ENCODE measurements around the gene KRT86. TPM values are rescaled to one million over a fixed set of nuclear protein-coding genes. Genes with fewer than 3 reads are reported as not detected.

Gene KRT86
- total and polyA plus RNA-seq, 2 of the 8 experiments (the other 6 are each of a cell fraction or from before 2014, with no cell fraction given) = 0.12 TPM; not detected in 1

DNA sequence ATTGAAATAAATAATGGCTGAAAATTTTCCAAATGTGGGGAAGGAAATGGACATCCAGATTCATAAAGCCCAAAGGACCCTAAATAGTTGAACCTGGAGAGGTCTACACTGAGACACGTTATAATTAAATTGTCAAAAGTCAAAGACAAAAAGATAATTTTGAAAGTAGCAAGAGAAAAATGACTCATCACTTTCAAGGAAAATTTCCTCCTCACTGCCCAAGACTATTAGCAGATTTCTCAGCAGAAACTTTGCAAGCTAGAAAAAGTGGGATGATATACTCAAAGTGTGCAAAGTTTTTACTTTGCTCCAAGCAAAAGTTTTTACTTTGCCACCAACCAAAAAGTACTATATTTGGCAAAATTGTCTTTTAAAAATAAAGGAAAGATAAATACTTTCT, 62.6 kb downstream of the KRT86 start:
- Histone ChIP-seq H3K79me2 (ENCODE audit: control insufficient read depth in 1 of 2, insufficient read depth in 2 of 2, low read length in 2 of 2) (no peaks in the 10 kb centered on the region), H3K56ac (replicated peaks; ENCODE audit: insufficient read length, low read depth, low read length) (no peak overlapping the region)
- no peak for FAIRE-seq

More for the DNA sequence above, 62.6 kb downstream of the KRT86 start:
- Histone ChIP-seq H4K8ac (ENCODE audit: extremely low read depth, insufficient read depth, low read length) (no peak overlapping the region), H2BK120ac (replicated peaks; ENCODE audit: low read depth, low read length) (no peak overlapping the region), H3K4me1 (replicated peaks in 1 of 4; ENCODE audit: control insufficient read depth in 3 of 4, insufficient read depth in 4 of 4, low read length in 3 of 4) (peaks cover 0 to 3% (median 0%) of the 10 kb centered on the region in 4 experiments; a peak in 1 of 7 replicates), H3K18ac (ENCODE audit: extremely low read depth, low read length) (no peak overlapping the region), H2BK20ac (ENCODE audit: low read length) (no peak overlapping the region), H2BK5ac (ENCODE audit: low read depth, low read length) (no peak overlapping the region), H3K27me3 (replicated peaks in 1 of 4; ENCODE audit: control insufficient read depth in 3 of 4, extremely low read depth in 1 of 4, insufficient read depth in 3 of 4, low read length in 3 of 4) (no peaks in the 10 kb centered on the region), H3K23ac (ENCODE audit: insufficient read length) (no peak overlapping the region), H2AK5ac (ENCODE audit: low read depth, low read length) (no peak overlapping the region), H4K91ac (replicated peaks; ENCODE audit: insufficient read length, low read length) (no peak overlapping the region), H3K36me3 (ENCODE audit: control insufficient read depth in 2 of 4, insufficient read depth in 4 of 4, low read length in 3 of 4) (no peaks in the 10 kb centered on the region), H2AFZ (ENCODE audit: low read length) (no peak overlapping the region), H3K27ac (ENCODE audit: low read depth, low read length) (no peak overlapping the region), H3K4me2 (ENCODE audit: insufficient read depth in 1 of 2, low read depth in 2 of 2, low read length in 2 of 2) (no peak overlapping the region), H2BK12ac (ENCODE audit: low read depth, low read length) (no peak overlapping the region), H3K4ac (replicated peaks; ENCODE audit: insufficient read length, low read depth, low read length) (no peak overlapping the region), H4K5ac (ENCODE audit: insufficient read length, low read depth, low read length) (no peak overlapping the region), H3K9ac (replicated peaks in 1 of 4; ENCODE audit: extremely low read depth in 1 of 4, low read depth in 3 of 4, low read length in 3 of 4) (no peak overlapping the region), H3K79me1 (ENCODE audit: low read depth, low read length) (no peaks in the 10 kb centered on the region), H4K20me1 (replicated peaks in 1 of 2; ENCODE audit: control insufficient read depth in 1 of 2, insufficient read depth in 2 of 2, low read length in 2 of 2) (no peaks in the 10 kb centered on the region), H2BK15ac (ENCODE audit: low read length) (no peak overlapping the region), H3K9me3 (ENCODE audit: insufficient read depth in 2 of 2, low read depth in 1 of 2, low read length in 1 of 2) (no peaks in the 10 kb centered on the region), H3K4me3 (ENCODE audit: extremely low read depth in 1 of 4, insufficient read depth in 2 of 4, low read depth in 3 of 4, low read length in 4 of 4) (no peak overlapping the region), H3K23me2 (ENCODE audit: low read depth, low read length) (no peaks in the 10 kb centered on the region), H3K14ac (ENCODE audit: insufficient read length) (no peak overlapping the region)
- ChIA-PET CTCF (ENCODE audit: partially characterized antibody) (interaction anchor here (1.0 to 10.9 kb wide), 12 partner anchors 9 to 544 kb away, joined by 3 to 126 read pairs (median 4); no protein-coding TSS in a partner anchor), POLR2A (ENCODE audit: partially characterized antibody) (interaction anchor here (1.2 kb wide), 1 partner anchor 10 kb away, joined by 3 read pairs; no protein-coding TSS in a partner anchor)
- 95% methylated on average over 1 of the region's 1 CpG; no CpG with 5 or more reads in 1 of the 2 experiments for WGBS, 2 experiments (ENCODE audit: extremely low coverage in 1 of 2, insufficient coverage in 1 of 2, insufficient read length in 1 of 2, insufficient replicate concordance in 2 of 2, low coverage in 1 of 2, low lambda C conversion rate in 2 of 2, missing lambda C conversion rate in 1 of 2)
- TF ChIP-seq BACH1 (IDR thresholded peaks at IDR 0.05; ENCODE audit: low read length) (0 out of 2 replicates have a peak, but pooled peaks have one; percentile 11), TAF7 (optimal IDR thresholded peaks at IDR 0.05; ENCODE audit: borderline replicate concordance, low read depth, low read length) (no peak)
- DNase-seq (ENCODE audit: low read depth in 1 of 2, low spot score in 2 of 2) = no peak
